Mesenteric fat pad (tissue), 1 donor: ENCODE results near the gene B4GALNT1. TPM values are rescaled to one million over a fixed set of nuclear protein-coding genes. Genes with fewer than 3 reads are reported as not detected.
A peak's percentile ranks its signal among the peaks of the same experiment; 100 is the strongest.

Source experiments
- DNase-seq: peaks from one replicate; pipeline ENCODE4 v3.0.0-alpha.2; 2020; ENCODE audit warnings: low spot score
- total RNA-seq: library from RNA; stranded (reverse); fragmentation: NEBNext Ultra II Directional; extraction: Animal tissue kit (Norgen Biotek cat#: 25700); gene quantifications from one replicate; pipeline ENCODE4 v1.2.1, GENCODE V29; 2021
- donor health status: DM: yes; HTN: yes; CAD: no.

The B4GALNT1 gene
- total RNA-seq, 1 donor from 2014 or later, result 2.7 TPM

GRCh38 chr12:57621497-57622292 is 11.3 kb downstream of the B4GALNT1 start:
- DNase-seq, result peak; percentile 90

GRCh38 chr12:57620936-57621496 is 12.0 kb downstream of the B4GALNT1 start:
- DNase-seq, result peak; percentile 89

- DNase-seq, result peak; percentile 24
These were observed 12.6 kb downstream of the B4GALNT1 start for GRCh38 chr12:57620245-57620935.

- DNase-seq, result peak; percentile 89
These were observed 13.4 kb downstream of the B4GALNT1 start for GRCh38 chr12:57619434-57620244.

- peak; percentile 87 for DNase-seq
These were observed 14.0 kb downstream of the B4GALNT1 start for GRCh38 chr12:57618966-57619433.

GRCh38 chr12:57618431-57618830 is 14.6 kb downstream of the B4GALNT1 start:
- DNase-seq, result peak; percentile 55

- DNase-seq, result peak; percentile 55
These were observed 15.1 kb downstream of the B4GALNT1 start for GRCh38 chr12:57617942-57618341.

GRCh38 chr12:57616383-57617101 is 16.5 kb downstream of the B4GALNT1 start:
- peak; percentile 57 for DNase-seq

- peak; percentile 60 for DNase-seq
These were observed 17.4 kb downstream of the B4GALNT1 start for GRCh38 chr12:57615637-57616036.

GRCh38 chr12:57614948-57615500 is 18.0 kb downstream of the B4GALNT1 start:
- DNase-seq, result peak; percentile 60

GRCh38 chr12:57614178-57614947 is 18.6 kb downstream of the B4GALNT1 start:
- DNase-seq, result peak; percentile 87

GRCh38 chr12:57613427-57614109 is 19.4 kb downstream of the B4GALNT1 start:
- DNase-seq, result peak; percentile 68

- peak; percentile 65 for DNase-seq
These were observed 20.1 kb downstream of the B4GALNT1 start for GRCh38 chr12:57612711-57613426.

- peak; percentile 84 for DNase-seq
These were observed 20.9 kb downstream of the B4GALNT1 start for GRCh38 chr12:57611827-57612710.

GRCh38 chr12:57611108-57611826 is 21.7 kb downstream of the B4GALNT1 start, which contains the start of gene ARHGEF25:
ARHGEF25 (plus strand) TSS chr12:57611435; CDS start chr12:57611895, 460 bp downstream.
- DNase-seq, result peak; percentile 90

GRCh38 chr12:57610554-57611107 is 22.4 kb downstream of the B4GALNT1 start:
- peak; percentile 90 for DNase-seq
